ENCODE results near the gene HABP2. TPM values are rescaled to one million over a fixed set of nuclear protein-coding genes. Genes with fewer than 3 reads are reported as not detected.

Gene HABP2
- total RNA-seq, 1 donor from 2014 or later: under 0.01 TPM

DNA sequence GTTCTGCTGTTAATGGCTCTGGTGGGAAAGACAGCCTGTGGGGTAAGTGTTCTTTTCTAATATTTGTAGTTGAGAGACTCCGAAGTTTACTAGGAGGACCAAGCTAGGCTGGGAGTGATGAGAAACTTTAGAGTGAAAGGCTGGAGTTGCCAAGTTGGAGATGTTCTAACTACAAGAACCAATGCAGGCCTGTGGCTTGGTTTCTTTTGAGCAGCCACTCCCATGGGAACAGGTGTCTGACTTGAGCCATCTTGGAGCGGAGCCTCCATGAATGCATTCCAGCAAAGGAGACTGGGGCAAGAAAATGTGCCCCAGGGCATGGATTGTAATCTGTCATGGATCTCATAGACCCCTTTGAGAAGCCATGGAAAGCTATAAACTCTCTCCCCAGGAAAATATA is 296 bp downstream of the HABP2 start:
- Histone ChIP-seq H3K4me1 (ENCODE audit: control insufficient read depth in 3 of 3, insufficient read depth in 3 of 3, low read length in 3 of 3) (peaks cover 0 to 5% (median 0%) of the 10 kb centered on the region in 3 donors), H3K9me3 (ENCODE audit: control insufficient read depth in 3 of 3, low read length in 3 of 3) (no peaks in the 10 kb centered on the region), H3K4me3 (ENCODE audit: low read length in 3 of 3) (no peak overlapping the region), H3K36me3 (ENCODE audit: control insufficient read depth in 3 of 3, insufficient read depth in 3 of 3, low read length in 3 of 3) (no peaks in the 10 kb centered on the region), H3K27ac (ENCODE audit: low read depth, low read length) (no peak overlapping the region), H3K27me3 (ENCODE audit: control insufficient read depth in 3 of 3, insufficient read depth in 3 of 3, low read length in 3 of 3) (no peaks in the 10 kb centered on the region), H3K9ac (ENCODE audit: low read depth in 1 of 3, low read length in 3 of 3) (no peak overlapping the region)

DNA sequence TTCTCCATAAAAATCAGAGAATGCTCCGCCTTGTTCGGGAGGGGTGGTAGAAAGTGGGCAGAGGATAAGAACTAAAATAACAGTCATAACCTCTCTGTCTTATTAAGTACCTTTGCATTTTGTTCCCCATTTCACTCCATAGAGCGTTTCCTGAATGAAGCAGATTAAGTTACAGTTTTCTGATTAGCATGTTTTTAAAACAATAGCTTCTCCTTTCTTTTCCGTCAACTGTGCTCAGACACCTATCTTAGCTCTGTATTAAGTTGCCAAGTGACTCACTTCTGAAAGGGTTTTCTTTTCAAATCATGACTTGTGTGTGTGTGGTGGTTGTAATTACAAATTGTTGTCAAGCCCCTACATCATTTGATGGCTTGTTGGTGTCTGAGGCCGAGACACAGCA is 1.4 kb downstream of the HABP2 start:
- Histone ChIP-seq H3K27me3 (ENCODE audit: control insufficient read depth in 3 of 3, insufficient read depth in 3 of 3, low read length in 3 of 3) (no peaks in the 10 kb centered on the region), H3K4me1 (ENCODE audit: control insufficient read depth in 3 of 3, insufficient read depth in 3 of 3, low read length in 3 of 3) (peaks cover 0 to 5% (median 0%) of the 10 kb centered on the region in 3 donors)

DNA sequence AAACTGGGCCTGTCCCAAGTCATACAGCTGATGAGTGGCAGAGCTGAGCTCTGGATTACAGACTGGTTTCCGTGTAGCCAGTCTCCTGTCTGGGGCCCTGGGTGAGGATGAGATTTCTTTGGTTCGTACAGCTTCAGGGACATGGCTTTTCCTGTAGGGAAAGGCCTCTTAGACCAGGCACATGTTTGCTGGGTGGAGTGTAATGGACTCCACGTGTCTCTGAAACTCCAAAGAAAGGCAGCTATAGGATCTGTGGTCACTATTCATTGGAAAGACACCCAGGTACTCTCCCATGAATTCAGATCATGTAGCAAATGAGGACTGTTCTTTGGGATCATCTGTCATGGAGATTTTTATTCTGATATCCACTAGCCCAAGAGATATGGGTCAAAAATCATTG is 2.4 kb downstream of the HABP2 start:
- Histone ChIP-seq H3K9me3 (ENCODE audit: control insufficient read depth in 3 of 3, low read length in 3 of 3) (no peaks in the 10 kb centered on the region), H3K36me3 (ENCODE audit: control insufficient read depth in 3 of 3, insufficient read depth in 3 of 3, low read length in 3 of 3) (no peaks in the 10 kb centered on the region), H3K4me1 (ENCODE audit: control insufficient read depth in 3 of 3, insufficient read depth in 3 of 3, low read length in 3 of 3) (peaks cover 0 to 5% (median 0%) of the 10 kb centered on the region in 3 donors), H3K27me3 (ENCODE audit: control insufficient read depth in 3 of 3, insufficient read depth in 3 of 3, low read length in 3 of 3) (no peaks in the 10 kb centered on the region), H3K4me3 (ENCODE audit: low read length in 3 of 3) (no peak overlapping the region), H3K9ac (ENCODE audit: low read depth in 1 of 3, low read length in 3 of 3) (no peak overlapping the region), H3K27ac (ENCODE audit: low read depth, low read length) (no peak overlapping the region)

More for the DNA sequence above, 1.4 kb downstream of the HABP2 start:
- Histone ChIP-seq H3K36me3 (ENCODE audit: control insufficient read depth in 3 of 3, insufficient read depth in 3 of 3, low read length in 3 of 3) (no peaks in the 10 kb centered on the region), H3K9me3 (ENCODE audit: control insufficient read depth in 3 of 3, low read length in 3 of 3) (no peaks in the 10 kb centered on the region), H3K4me3 (ENCODE audit: low read length in 3 of 3) (no peak overlapping the region), H3K9ac (ENCODE audit: low read depth in 1 of 3, low read length in 3 of 3) (no peak overlapping the region), H3K27ac (ENCODE audit: low read depth, low read length) (no peak overlapping the region)

DNA sequence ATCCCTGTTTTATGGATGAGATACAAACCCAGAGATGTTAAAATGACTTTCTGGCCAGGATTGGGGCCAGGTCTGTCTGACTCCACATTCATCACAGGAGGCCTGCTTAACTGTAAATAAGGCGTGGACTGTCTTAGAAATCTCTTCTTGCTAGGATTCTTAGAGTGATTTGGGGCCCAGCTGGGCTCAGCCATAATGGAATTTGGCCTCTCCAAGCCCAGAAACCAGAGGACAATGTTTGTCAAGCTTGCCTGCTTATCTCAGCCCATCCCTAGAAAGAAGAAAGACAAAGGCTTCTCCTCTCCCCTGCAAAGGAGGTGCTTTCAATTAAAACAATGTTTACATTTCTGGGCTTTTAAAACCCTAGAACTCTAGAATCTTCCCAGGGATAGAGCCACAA is 2.9 kb downstream of the HABP2 start:
- no peaks in the 10 kb centered on the region for H3K9me3 ChIP-seq (ENCODE audit: control insufficient read depth in 3 of 3, low read length in 3 of 3)
- H3K4me3 ChIP-seq (ENCODE audit: low read length in 3 of 3): no peak overlapping the region
- no peak overlapping the region for H3K27ac ChIP-seq (ENCODE audit: low read depth, low read length)
- H3K36me3 ChIP-seq (ENCODE audit: control insufficient read depth in 3 of 3, insufficient read depth in 3 of 3, low read length in 3 of 3): no peaks in the 10 kb centered on the region
- H3K9ac ChIP-seq (ENCODE audit: low read depth in 1 of 3, low read length in 3 of 3): no peak overlapping the region
- H3K4me1 ChIP-seq (ENCODE audit: control insufficient read depth in 3 of 3, insufficient read depth in 3 of 3, low read length in 3 of 3): peaks cover 0 to 5% (median 0%) of the 10 kb centered on the region in 3 donors
- no peaks in the 10 kb centered on the region for H3K27me3 ChIP-seq (ENCODE audit: control insufficient read depth in 3 of 3, insufficient read depth in 3 of 3, low read length in 3 of 3)

DNA sequence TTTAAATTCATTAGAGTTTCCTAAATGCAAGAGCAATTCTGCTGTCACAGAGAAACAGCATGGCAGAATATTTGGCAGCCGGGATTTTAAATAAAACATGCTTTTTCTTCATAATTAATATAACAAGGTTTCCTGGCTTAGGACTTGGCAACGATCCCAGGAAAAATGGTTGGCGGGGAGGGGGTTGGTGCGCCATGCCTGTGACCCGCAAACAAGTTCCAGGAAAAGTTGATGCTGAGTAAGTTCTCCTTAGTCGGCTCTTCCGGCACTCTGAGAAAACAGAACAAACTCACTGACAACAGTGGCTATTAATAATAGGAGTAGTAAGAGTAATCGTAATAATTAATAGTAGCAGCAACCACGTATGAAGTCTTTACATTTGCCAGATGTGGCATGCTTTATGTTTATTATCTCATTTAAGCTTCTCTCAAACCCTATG is 4.6 kb downstream of the HABP2 start:
- Histone ChIP-seq H3K27ac (ENCODE audit: low read depth, low read length) (peak overlapping the region; percentile 6), H3K4me1 (ENCODE audit: control insufficient read depth in 3 of 3, insufficient read depth in 3 of 3, low read length in 3 of 3) (peaks cover 3 to 15% (median 4%) of the 10 kb centered on the region in 3 donors), H3K27me3 (ENCODE audit: control insufficient read depth in 3 of 3, insufficient read depth in 3 of 3, low read length in 3 of 3) (no peaks in the 10 kb centered on the region), H3K4me3 (ENCODE audit: low read length in 3 of 3) (no peak overlapping the region), H3K36me3 (ENCODE audit: control insufficient read depth in 3 of 3, insufficient read depth in 3 of 3, low read length in 3 of 3) (no peaks in the 10 kb centered on the region), H3K9ac (ENCODE audit: low read depth in 1 of 3, low read length in 3 of 3) (no peak overlapping the region), H3K9me3 (ENCODE audit: control insufficient read depth in 3 of 3, low read length in 3 of 3) (no peaks in the 10 kb centered on the region)

DNA sequence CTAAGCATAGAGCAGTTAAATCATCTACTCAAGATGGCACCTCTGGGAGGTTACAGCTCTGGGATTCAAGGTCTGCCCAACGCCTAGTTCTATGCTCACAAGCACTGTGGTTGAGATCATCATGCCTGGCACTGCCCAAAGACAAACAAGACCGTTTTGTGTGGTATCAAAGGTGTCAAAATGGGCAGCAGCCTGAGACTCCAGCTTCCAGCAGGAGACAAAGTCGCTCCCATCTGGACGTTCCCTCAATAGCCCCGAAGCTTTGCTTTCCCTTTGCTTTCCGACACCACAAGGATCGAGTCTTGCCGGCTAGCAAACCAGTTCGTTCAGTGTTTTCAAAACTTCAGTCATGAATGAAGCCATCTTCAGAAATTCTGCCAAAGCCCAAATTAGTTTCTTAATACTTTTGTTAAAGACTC is 5.1 kb downstream of the HABP2 start:
- H3K4me3 ChIP-seq (ENCODE audit: low read length in 3 of 3): no peak overlapping the region
- peak overlapping the region; percentile 6 for H3K27ac ChIP-seq (ENCODE audit: low read depth, low read length)
- no peaks in the 10 kb centered on the region for H3K9me3 ChIP-seq (ENCODE audit: control insufficient read depth in 3 of 3, low read length in 3 of 3)
- H3K36me3 ChIP-seq (ENCODE audit: control insufficient read depth in 3 of 3, insufficient read depth in 3 of 3, low read length in 3 of 3): no peaks in the 10 kb centered on the region
- H3K27me3 ChIP-seq (ENCODE audit: control insufficient read depth in 3 of 3, insufficient read depth in 3 of 3, low read length in 3 of 3): no peaks in the 10 kb centered on the region
- no peak overlapping the region for H3K9ac ChIP-seq (ENCODE audit: low read depth in 1 of 3, low read length in 3 of 3)
- H3K4me1 ChIP-seq (ENCODE audit: control insufficient read depth in 3 of 3, insufficient read depth in 3 of 3, low read length in 3 of 3): peaks cover 4 to 18% (median 5%) of the 10 kb centered on the region in 3 donors

DNA sequence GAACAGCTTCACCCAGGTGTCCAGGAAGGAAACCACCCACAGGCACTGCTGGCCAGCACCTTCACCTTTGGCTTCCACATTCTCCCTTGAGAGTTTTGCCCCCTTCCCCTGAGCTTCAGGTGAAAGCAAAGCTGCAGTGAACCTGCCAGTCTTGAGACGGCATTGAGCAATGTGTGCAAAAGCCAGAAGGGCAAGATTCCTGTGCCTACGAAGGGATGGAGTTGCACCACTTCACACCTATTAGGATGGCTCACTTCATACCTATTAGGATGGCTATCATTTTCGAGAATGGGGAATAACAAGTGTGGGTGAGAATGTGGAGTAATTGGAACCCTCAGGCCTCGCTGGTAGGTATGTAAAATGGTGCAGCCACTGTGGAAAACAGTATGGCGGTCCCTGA is 7.2 kb downstream of the HABP2 start:
- Histone ChIP-seq H3K27ac (ENCODE audit: low read depth, low read length) (no peak overlapping the region), H3K4me1 (ENCODE audit: control insufficient read depth in 3 of 3, insufficient read depth in 3 of 3, low read length in 3 of 3) (peaks cover 9 to 18% (median 9%) of the 10 kb centered on the region in 3 donors), H3K9me3 (ENCODE audit: control insufficient read depth in 3 of 3, low read length in 3 of 3) (no peaks in the 10 kb centered on the region), H3K27me3 (ENCODE audit: control insufficient read depth in 3 of 3, insufficient read depth in 3 of 3, low read length in 3 of 3) (no peaks in the 10 kb centered on the region), H3K4me3 (ENCODE audit: low read length in 3 of 3) (no peak overlapping the region), H3K9ac (ENCODE audit: low read depth in 1 of 3, low read length in 3 of 3) (no peak overlapping the region), H3K36me3 (ENCODE audit: control insufficient read depth in 3 of 3, insufficient read depth in 3 of 3, low read length in 3 of 3) (no peaks in the 10 kb centered on the region)

DNA sequence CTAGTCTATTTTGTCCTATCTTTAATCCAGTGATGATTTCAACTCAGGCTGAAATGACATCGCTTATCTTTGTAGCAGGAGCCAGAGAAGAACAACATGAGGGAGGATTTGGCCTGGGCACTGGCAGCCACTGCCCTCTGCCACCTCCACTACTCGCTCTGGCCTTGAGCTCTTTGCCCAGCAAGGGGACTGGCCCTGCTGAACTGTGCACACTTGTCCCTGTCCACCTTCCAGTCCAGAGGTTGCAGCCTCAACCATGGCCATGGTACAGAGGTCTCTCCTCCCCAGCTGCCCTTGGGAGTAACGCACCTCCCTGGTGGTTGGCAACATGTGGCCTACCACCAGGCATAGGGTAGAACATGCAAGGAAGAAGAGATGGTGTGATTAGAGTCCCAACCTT is 8.4 kb downstream of the HABP2 start:
- Histone ChIP-seq H3K27me3 (ENCODE audit: control insufficient read depth in 3 of 3, insufficient read depth in 3 of 3, low read length in 3 of 3) (no peaks in the 10 kb centered on the region), H3K27ac (ENCODE audit: low read depth, low read length) (no peak overlapping the region), H3K9ac (ENCODE audit: low read depth in 1 of 3, low read length in 3 of 3) (no peak overlapping the region), H3K36me3 (ENCODE audit: control insufficient read depth in 3 of 3, insufficient read depth in 3 of 3, low read length in 3 of 3) (no peaks in the 10 kb centered on the region), H3K9me3 (ENCODE audit: control insufficient read depth in 3 of 3, low read length in 3 of 3) (no peaks in the 10 kb centered on the region), H3K4me1 (ENCODE audit: control insufficient read depth in 3 of 3, insufficient read depth in 3 of 3, low read length in 3 of 3) (peaks cover 12 to 18% (median 13%) of the 10 kb centered on the region in 3 donors), H3K4me3 (ENCODE audit: low read length in 3 of 3) (no peak overlapping the region)

DNA sequence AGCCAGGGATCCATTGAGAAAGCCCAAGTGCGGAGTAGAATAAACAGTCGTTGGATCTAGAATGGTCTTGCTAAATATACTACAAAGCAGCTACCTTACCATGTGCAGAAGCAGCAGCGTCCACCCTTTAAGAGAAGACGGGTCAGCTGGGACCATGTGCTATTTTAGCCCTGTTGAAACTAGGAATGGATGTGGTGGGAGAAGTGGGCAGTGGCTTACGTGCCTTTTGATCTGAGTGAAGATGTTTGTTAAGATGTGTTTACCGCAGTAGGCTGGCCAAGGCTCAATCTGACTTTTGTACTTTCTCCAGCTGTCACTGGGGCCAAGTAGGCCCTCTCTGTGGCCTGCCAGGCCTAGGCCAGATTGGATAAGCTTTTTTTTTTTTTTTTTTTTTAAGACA is 9.2 kb downstream of the HABP2 start:
- Histone ChIP-seq H3K4me1 (ENCODE audit: control insufficient read depth in 3 of 3, insufficient read depth in 3 of 3, low read length in 3 of 3) (peaks cover 12 to 18% (median 13%) of the 10 kb centered on the region in 3 donors), H3K36me3 (ENCODE audit: control insufficient read depth in 3 of 3, insufficient read depth in 3 of 3, low read length in 3 of 3) (no peaks in the 10 kb centered on the region), H3K27ac (ENCODE audit: low read depth, low read length) (no peak overlapping the region), H3K9me3 (ENCODE audit: control insufficient read depth in 3 of 3, low read length in 3 of 3) (no peaks in the 10 kb centered on the region), H3K4me3 (ENCODE audit: low read length in 3 of 3) (no peak overlapping the region), H3K27me3 (ENCODE audit: control insufficient read depth in 3 of 3, insufficient read depth in 3 of 3, low read length in 3 of 3) (no peaks in the 10 kb centered on the region), H3K9ac (ENCODE audit: low read depth in 1 of 3, low read length in 3 of 3) (no peak overlapping the region)

DNA sequence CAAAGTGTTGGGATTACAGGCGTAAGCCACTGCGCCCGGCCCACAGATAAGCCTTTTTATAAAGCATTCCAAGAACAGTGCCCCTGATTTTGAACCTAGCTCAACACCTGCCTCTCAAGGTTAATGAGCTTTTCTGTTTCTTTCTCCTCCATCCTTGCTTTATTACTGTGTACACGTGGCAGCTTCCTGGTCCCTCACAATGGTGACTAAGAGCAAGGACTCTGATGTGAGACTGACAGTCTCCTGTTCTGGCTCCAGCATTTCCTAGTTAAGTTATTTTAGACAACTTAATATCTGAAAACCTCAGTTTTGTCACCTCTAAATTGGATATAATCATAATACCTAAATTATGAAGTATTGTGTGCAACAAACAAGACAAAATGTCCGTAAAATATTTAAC is 9.9 kb downstream of the HABP2 start:
- H3K9ac ChIP-seq (ENCODE audit: low read depth in 1 of 3, low read length in 3 of 3): peak overlapping the region in 1 of 3 donors; percentile 64
- no peaks in the 10 kb centered on the region for H3K36me3 ChIP-seq (ENCODE audit: control insufficient read depth in 3 of 3, insufficient read depth in 3 of 3, low read length in 3 of 3)
- H3K27me3 ChIP-seq (ENCODE audit: control insufficient read depth in 3 of 3, insufficient read depth in 3 of 3, low read length in 3 of 3): no peaks in the 10 kb centered on the region
- no peak overlapping the region for H3K27ac ChIP-seq (ENCODE audit: low read depth, low read length)
- H3K4me3 ChIP-seq (ENCODE audit: low read length in 3 of 3): no peak overlapping the region
- H3K9me3 ChIP-seq (ENCODE audit: control insufficient read depth in 3 of 3, low read length in 3 of 3): no peaks in the 10 kb centered on the region
- peaks cover 12 to 18% (median 13%) of the 10 kb centered on the region in 3 donors for H3K4me1 ChIP-seq (ENCODE audit: control insufficient read depth in 3 of 3, insufficient read depth in 3 of 3, low read length in 3 of 3)

Data from skeletal muscle tissue (tissue), 4 donors.